ENCODE data around the gene TRPC6. TPM values are rescaled to one million over a fixed set of nuclear protein-coding genes. Genes with fewer than 3 reads are reported as not detected.
A peak's percentile ranks its signal among the peaks of the same experiment; 100 is the strongest.
"Not testable (repeated sequence)": the region's sequence is repeated elsewhere in the genome, so short reads cannot be mapped to it uniquely, and the experiment has no call there.

Gene TRPC6
- total RNA-seq, 1 donor from 2014 or later: 0.19 TPM

DNA sequence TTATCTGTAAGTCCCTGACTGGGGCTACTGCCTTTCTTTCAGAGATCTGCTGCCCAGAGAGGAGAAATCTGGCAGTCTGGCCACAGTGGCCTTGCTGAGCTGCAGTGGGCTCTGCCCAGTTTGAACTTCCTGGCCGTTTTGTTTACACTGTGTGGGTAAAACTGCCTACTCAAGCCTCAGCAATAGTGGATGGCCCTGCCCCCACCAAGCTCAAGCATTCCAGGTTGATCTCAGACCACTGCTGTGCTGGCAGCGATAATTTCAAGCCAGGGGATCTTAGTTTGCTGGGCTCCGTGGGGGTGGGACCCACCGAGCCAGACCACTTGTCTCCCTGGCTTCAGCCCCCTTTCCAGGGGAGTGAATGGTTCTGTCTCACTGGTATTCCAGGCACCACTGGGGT lies 117.5 kb downstream of the TRPC6 start:
- DNase-seq (ENCODE audit: missing footprints): no peak
- ATAC-seq: no peak
- intact Hi-C loops (cut with DNase I): no loop called here

DNA sequence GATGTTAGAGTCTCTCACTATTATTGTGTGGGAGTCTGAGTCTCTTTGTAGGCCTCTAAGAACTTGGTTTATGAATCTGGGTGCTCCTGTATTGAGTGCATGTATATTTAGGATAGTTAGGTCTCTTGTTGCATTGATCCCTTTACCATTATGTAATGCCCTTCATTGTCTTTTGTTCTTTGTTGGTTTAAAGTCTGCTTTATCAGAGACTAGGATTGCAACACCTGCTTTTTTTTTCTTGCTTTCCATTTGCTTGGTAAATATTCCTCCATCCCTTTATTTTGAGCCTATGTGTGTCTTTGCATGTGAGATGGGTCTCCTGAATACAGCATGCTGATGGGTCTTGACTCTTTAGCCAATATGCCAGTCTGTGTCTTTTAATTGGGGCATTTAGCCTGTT lies 119.4 kb downstream of the TRPC6 start:
- intact Hi-C loops (cut with DNase I); DNase-seq (ENCODE audit: missing footprints); ATAC-seq: not testable (repeated sequence)

DNA sequence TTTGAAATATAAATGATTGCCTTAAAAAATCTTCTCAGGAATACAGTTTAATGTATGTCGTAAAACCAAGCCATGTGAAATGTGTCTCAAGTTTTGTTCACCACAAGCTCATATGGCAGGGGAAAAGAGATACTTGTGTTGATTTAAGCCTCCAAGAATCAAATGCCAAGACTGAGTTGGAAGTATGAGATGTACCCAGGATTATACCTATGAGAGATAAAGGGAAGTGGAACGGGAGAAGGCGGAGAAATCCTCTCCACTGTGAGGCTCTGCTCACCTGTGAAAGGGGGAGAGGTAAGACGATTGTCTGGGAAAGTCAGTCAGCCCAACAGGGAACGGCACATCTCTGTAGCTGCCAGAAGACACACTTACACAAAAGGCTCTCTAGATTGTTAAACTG lies 124.8 kb downstream of the TRPC6 start:
- ATAC-seq (no peak), DNase-seq (ENCODE audit: missing footprints) (no peak)
- intact Hi-C loops (cut with DNase I): loop anchor here (5.0 to 10.0 kb wide), 2 partner anchors 388 to 546 kb away; no protein-coding TSS in a partner anchor

DNA sequence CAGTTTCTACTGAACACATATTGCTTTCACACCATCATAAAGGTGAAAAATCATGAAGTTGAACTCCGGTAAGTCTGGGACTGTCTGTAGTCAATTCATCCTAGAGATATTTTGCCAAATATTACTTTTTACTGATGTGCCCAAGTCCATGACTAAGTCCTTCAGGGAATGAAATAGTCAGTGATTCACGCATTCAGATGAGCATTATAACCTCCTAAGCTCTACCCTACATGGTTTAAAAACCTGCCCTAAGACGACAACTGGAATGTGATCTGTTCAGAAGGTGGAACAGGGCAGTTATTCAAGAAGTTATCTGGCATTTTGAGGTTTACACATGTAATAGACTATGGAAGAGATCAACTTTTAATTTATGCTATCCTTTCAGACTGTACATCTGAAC lies 125.6 kb downstream of the TRPC6 start:
- intact Hi-C loops (cut with DNase I): loop anchor here (5.0 to 10.0 kb wide), 2 partner anchors 389 to 547 kb away; no protein-coding TSS in a partner anchor
- DNase-seq (ENCODE audit: missing footprints) (no peak), ATAC-seq (no peak)

DNA sequence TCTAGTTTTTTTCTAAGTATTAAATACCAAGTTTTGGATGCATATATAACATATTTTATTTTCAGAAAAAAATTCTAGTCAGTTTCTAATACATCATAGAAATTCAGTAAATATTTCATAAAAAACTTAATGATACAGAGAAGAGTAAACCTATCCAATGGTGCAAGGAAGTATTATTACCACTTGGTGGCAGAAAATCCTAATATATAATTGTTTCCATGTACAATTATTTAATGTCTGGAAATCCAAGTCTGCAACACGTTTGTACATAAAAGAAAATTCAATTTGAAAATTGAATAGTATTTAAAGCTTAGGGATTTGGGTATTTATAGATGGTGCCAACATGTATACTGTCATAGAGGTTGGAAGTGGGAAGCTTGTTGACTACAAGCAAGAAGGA lies 127.0 kb downstream of the TRPC6 start:
- intact Hi-C loops (cut with DNase I): loop anchor here (5.0 to 10.0 kb wide), 2 partner anchors 390 to 548 kb away; no protein-coding TSS in a partner anchor
- DNase-seq (ENCODE audit: missing footprints): no peak
- ATAC-seq: no peak

DNA sequence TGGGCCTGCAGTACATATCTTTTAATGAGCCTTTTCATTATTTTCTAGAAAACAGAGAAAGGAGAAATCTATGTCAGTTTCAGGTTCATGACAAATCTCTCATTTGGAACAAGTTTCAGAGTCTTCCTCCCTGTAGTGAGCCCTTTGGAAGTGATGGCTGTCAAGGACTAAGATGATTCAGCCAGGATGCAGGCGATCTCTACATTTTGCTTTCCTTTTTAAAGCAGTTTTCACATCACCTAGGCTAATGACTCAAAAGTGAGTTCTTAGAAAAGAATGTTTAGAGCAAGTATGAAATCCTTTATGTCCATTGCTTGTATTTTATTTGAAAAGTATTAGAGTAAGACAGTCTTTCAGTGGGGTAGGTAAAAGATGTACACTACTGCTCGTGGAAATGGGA lies 130.1 kb downstream of the TRPC6 start:
- ATAC-seq (no peak), DNase-seq (ENCODE audit: missing footprints) (no peak)
- intact Hi-C loops (cut with DNase I): loop anchor here (10.0 kb wide), 1 partner anchor 551 kb away; no protein-coding TSS in a partner anchor

DNA sequence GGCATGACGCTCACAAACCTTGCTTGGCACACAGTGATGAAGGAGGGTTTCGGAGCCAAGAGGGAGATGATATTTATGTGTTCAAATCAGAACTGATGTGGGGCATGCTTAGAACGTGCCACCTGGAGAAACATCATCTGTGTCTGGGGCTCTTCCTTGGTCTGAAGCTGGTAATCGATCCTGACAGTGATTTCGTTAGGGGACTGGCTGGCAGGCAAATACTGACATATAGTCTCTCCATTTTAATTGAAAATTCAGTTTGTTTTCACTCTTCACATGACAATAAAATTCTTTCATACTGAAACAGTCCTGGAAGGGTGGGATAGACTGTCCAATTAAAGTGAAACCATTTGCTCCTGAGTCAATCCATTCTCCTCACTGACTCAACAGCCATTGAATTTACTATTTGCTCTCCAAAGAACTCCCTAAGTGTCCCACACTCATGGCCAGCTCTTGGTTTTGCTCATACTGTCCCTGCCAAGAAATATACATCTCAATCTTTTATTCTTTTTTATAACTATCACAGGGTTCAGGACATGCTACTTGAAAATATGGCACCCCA lies 134.8 kb downstream of the TRPC6 start:
- no peak for ATAC-seq
- intact Hi-C loops (cut with DNase I): no loop called here
- no peak for DNase-seq (ENCODE audit: missing footprints)

DNA sequence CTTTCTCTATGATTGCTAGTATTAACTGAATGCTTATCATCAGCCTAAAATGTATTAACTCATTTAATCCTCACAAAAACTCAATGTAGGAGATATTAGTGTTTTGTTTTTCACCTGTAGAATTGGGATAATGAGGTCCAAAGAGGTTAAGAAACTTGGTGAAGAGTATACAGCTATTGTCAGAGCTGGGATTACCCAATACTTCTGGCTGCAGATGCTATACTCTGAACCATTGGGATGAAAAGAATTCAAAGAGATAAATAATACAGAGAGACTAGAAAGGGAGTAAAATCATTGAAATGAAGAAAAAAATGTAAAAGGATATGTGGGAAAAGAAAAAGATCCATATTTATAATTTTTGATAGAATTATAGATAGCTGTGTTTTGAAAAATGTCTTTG lies 137.1 kb downstream of the TRPC6 start:
- DNase-seq (ENCODE audit: missing footprints) (no peak), ATAC-seq (no peak)
- intact Hi-C loops (cut with DNase I): no loop called here

DNA sequence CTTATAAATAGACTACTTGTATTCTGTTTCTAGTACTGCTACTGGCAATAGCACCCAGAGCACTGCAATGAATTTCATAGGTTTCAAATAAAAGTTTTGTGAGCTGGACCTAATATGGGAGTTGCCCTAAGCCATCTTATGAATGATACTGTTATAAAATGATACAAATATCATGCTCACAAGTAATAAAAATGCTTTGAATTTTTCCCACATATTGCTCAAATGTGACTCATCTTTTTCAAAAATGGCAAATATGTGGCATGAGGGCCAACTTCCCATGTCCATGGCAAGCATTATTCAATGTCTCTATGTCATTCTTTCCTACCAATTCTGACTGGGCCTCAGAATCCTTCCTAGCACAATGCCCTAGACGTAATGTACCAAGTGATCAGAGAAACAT lies 137.6 kb downstream of the TRPC6 start:
- DNase-seq (ENCODE audit: missing footprints): no peak
- ATAC-seq: no peak
- intact Hi-C loops (cut with DNase I): no loop called here

DNA sequence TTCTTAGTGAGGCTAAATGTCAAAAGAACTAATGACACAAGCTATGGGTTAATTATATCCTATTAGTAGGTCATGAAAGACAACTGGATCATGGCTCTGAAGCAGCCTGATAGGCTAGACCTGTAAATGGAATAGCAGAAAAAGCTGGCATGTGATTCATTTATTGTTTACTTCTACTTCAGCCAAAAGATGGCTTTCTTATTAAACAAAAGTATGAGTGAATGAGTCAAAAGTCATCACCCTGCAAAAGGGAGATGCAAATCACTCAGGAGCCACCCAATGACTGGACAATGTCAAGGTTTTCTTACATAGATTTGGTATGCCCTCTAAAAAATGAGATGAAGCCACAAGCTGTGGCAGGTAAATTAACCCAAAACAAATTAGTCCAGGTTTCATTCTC lies 138.0 kb downstream of the TRPC6 start:
- DNase-seq (ENCODE audit: missing footprints): no peak
- ATAC-seq: no peak
- intact Hi-C loops (cut with DNase I): no loop called here

DNA sequence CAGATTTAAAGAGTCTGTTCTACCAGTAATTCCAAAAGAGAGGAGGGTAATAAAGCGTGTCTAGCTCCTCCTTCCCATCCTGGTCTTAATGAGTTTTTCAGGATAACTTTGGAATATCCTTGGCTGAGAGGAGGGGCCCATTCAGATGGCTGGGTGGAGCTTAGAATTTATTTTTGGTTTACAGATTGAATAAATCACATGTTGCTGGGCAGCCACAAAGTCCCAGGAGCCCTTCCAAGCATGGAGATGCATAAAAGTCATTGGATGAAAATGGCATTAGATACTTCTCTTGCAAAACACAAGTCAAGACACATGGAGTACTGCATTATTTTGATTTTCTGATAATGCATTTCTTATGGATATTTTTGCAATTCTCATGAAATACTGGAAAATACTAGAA lies 139.0 kb downstream of the TRPC6 start:
- no peak for ATAC-seq
- intact Hi-C loops (cut with DNase I): no loop called here

DNA sequence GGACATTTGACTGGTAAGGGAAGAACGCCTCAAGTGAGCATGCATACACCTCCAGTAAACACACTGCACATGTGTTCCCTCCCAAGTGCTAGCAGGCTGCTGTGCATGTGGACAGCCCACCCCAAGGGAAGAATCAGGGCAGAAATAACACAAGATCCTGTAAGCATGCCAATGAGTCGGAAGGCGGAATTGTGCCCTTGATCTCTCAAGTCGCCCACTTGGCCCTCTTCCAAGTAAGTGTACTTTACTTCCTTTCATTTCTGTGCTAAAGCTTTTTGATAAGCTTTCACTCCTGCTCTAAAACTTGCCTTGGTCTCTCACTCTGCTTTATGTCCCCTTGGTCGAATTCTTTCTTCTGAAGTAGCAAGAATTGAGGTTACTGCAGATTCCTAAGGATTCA lies 139.6 kb downstream of the TRPC6 start:
- intact Hi-C loops (cut with DNase I): no loop called here
- no peak for ATAC-seq
- no peak for DNase-seq (ENCODE audit: missing footprints)

More for the DNA sequence above, 139.0 kb downstream of the TRPC6 start:
- DNase-seq (ENCODE audit: missing footprints): no peak

DNA sequence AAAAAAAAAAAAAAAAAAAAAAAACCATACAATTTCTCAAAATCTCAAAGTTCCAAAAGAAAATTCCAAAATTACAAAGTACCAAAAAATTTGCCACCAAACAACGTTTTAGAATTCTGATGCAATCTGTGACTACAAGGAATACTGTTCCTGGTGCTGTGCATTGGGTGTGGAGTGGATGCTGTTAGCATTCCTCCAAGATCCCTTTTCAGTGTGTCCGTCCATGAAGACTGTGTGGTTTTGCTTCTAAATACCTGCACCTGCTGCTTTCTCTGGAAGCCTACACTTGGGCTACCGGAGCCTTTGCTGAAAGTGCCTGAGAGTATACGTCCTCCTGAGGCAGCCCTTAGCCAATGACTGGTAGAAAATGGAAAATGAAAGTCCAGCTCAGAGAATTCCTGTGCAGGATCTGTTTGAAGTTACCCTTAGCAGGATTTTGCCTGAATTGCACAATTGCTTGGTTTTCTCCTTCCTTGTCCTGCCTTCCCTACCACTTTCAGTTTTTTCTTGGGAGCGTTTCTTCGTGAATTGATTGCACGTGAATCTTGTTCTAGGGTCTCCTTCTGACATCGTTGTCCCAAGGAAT lies 140.8 kb downstream of the TRPC6 start:
- intact Hi-C loops (cut with DNase I): no loop called here
- no peak for ATAC-seq
- no peak for DNase-seq (ENCODE audit: missing footprints)

DNA sequence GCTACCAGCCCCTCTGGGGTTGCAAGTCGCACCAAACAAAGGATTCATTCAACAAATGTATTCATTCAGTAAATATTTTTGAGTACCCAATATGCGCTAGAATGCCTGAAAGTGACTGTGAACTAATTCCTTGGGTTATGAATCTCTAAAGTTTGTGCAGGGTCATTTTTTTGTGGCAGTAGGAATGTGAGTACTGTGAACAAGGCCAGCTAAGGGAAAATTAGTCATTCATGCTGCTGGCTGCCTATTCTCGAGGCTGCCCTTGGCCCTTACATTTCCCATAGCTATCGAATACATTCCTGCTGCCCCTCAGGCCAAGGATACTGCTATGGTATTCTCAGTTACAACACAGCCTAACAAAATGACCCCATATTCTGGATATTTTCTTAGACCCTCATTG lies 141.6 kb downstream of the TRPC6 start:
- intact Hi-C loops (cut with DNase I): no loop called here
- ATAC-seq: peak; percentile 6
- DNase-seq (ENCODE audit: missing footprints): no peak

DNA sequence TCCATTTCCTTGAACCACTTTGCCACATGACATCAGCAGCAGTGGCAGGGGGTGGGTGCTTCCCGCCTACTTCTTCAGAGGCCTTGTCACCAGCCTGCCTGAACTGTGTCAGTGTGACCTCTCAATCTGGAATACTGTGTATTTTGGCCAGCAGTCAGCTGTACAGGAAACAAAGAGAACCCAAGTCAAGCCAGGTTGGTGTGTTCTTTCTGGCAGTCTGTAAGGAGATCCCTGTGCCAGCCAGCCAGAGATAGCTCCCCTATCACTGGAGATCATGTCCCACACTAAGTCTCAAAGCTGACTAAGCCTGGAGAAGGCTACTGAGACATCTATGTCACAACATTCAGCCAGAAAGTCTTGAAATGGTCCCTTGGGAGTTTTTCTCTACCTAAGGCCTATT lies 142.1 kb downstream of the TRPC6 start:
- ATAC-seq (peak; percentile 94), DNase-seq (ENCODE audit: missing footprints) (no peak)
- intact Hi-C loops (cut with DNase I): no loop called here

DNA sequence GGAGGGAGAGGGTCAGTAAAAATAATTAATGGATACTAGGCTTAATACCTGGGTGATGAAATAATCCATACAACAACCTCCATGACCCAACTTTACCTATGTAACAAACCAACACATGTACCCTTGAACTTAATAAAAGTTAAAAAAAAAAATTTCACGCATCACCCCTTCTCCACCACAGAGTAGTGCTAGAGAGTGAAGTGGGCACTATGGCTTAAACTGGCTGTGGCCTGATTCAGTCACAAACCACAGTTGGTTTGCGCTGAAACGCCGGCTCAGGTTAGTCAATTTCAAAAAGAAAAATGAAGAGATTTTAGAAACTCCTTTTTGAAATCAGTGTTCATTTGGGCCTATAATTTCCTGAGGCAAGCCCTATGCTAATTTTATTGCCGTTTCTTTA lies 144.3 kb downstream of the TRPC6 start:
- DNase-seq (ENCODE audit: missing footprints) (no peak), ATAC-seq (no peak)
- intact Hi-C loops (cut with DNase I): loop anchor here (5.0 kb wide), 1 partner anchor 462 kb away; no protein-coding TSS in a partner anchor

DNA sequence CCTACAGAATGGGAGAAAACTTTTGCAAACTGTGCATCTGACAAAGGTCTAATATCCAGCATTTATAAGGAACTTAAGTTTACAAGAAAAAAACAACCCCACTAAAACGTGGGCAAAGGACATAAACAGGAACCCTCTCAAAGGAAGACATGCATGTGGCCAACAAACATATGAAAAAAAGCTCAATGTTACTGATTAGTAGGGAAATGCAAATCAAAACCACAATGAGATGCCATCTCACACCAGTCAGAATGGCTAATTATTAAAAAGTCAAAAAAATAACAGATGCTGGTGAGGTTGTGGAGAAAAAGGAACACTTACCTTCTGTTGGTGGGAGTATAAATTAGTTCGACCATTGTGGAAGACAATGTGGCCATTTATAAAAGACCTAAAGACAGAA lies 145.1 kb downstream of the TRPC6 start:
- intact Hi-C loops (cut with DNase I): loop anchor here (5.0 kb wide), 1 partner anchor 461 kb away; no protein-coding TSS in a partner anchor
- not testable (repeated sequence) for DNase-seq (ENCODE audit: missing footprints); ATAC-seq

DNA sequence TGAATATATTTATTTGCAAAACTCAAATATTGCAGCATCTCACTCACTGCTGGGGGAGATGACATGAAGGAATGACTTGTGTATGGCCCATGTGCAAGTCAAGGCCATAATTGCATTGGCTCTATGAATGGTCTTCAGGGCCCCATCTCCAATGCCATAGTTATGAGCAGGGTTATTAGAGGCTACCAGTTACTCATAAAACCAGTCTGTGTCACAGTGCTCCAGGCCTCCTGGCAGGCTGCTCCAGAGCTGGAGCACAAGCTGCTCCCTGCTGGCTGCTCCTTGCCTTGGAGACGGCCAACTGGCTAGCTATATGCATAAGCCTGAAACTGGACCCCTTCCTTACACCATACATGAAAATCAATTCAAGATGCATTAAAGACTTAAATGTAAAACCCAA lies 145.7 kb downstream of the TRPC6 start:
- intact Hi-C loops (cut with DNase I): loop anchor here (5.0 kb wide), 1 partner anchor 461 kb away; no protein-coding TSS in a partner anchor
- no peak for ATAC-seq
- DNase-seq (ENCODE audit: missing footprints): no peak

DNA sequence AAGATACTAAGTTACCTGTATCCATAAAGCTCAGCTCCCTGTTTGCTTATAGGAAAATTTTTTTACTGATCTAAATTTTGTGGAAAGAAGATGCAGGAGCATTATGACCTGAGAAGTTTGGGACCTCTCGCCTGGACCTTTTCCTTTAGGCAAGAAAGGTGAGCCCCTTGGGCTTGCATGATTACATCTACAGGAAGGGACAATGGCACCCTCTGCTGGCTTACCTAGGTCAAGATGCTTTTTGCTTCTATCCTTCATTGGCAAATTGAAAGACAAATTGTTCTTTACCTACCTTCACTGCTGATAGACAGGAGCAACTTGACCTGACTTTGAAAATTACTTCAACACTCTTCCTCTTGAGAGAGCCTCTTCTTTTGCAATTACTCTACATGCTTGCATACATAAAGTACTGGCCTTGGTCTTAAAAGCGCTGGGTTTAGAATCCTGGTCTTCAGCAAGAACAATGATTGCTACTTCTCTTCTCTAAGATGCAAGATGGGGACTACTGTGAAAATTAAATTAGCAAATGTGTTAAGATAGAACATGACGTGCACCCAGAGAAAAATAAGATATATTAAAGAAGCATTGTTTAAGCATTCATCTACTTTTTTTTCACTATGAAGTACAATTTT lies 147.2 kb downstream of the TRPC6 start:
- ATAC-seq (no peak), DNase-seq (ENCODE audit: missing footprints) (no peak)
- intact Hi-C loops (cut with DNase I): loop anchor here (5.0 kb wide), 1 partner anchor 459 kb away; no protein-coding TSS in a partner anchor

DNA sequence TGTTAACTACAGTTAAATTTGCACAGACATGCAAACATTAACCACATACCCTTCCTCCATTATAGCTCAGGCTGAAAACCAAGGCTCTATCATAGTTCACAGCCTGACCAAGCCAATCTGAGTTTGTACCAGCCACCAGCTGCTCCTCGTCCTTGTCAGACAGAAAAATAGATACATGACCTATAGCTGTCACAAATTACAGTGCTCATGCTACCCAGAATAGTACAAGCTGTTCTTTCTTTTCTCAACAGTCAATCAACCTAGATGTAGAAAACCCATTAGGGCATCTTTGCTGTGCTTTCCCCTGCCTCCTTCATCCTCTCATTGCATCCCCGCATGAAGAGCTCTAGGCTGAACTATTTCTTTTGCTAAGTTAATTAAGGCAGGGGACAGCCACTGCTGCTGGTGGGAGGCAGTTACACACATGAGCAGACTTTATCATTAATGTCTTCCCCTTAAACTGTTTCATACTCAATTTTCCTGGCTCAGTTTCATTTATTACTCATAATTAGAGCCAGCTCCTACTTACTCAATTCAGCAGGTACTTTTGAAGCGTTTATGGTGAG lies 148.3 kb downstream of the TRPC6 start:
- no peak for DNase-seq (ENCODE audit: missing footprints)
- intact Hi-C loops (cut with DNase I): loop anchor here (5.0 kb wide), 1 partner anchor 458 kb away; no protein-coding TSS in a partner anchor
- no peak for ATAC-seq

All from Right ventricle myocardium inferior (tissue), 1 donor.